ENCODE results near the gene USP12. TPM values are rescaled to one million over a fixed set of nuclear protein-coding genes. Genes with fewer than 3 reads are reported as not detected.

USP12 gene
- total RNA-seq, 1 donor from 2014 or later = 36.7 TPM

DNA sequence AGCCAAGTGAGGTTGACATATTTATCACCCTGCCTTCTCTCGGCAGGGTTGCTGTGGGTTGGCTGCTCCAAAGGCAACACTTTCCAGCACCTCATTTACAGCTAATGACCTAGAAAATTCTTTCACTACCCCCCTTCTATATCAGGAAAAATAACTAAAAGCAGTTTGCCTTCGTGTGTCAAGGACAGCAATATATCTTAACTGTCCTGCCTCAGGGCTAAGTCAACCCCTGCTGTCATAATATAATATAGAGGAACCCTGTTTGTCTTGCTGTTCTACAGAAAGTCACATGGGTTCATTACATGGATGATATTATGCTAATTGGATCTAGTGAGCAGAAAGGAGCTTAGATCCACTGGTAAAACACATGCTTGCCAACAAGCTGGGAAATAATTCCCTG lies 28.1 kb upstream of the USP12 start:
- DNase-seq (no peak), ATAC-seq (no peak)
- H3K36me3 ChIP-seq = no peaks in the 10 kb centered on the region
- no peaks in the 10 kb centered on the region for H3K9me3 ChIP-seq
- no peaks in the 10 kb centered on the region for H3K4me1 ChIP-seq
- H3K27me3 ChIP-seq (ENCODE audit: low read depth) = no peaks in the 10 kb centered on the region
- TF ChIP-seq, protein P1, sequence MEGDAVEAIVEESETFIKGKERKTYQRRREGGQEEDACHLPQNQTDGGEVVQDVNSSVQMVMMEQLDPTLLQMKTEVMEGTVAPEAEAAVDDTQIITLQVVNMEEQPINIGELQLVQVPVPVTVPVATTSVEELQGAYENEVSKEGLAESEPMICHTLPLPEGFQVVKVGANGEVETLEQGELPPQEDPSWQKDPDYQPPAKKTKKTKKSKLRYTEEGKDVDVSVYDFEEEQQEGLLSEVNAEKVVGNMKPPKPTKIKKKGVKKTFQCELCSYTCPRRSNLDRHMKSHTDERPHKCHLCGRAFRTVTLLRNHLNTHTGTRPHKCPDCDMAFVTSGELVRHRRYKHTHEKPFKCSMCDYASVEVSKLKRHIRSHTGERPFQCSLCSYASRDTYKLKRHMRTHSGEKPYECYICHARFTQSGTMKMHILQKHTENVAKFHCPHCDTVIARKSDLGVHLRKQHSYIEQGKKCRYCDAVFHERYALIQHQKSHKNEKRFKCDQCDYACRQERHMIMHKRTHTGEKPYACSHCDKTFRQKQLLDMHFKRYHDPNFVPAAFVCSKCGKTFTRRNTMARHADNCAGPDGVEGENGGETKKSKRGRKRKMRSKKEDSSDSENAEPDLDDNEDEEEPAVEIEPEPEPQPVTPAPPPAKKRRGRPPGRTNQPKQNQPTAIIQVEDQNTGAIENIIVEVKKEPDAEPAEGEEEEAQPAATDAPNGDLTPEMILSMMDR (IDR thresholded peaks at IDR 0.05) = no peak
- H3K4me3 ChIP-seq = no peak overlapping the region
- H3K27ac ChIP-seq = no peak overlapping the region
- intact Hi-C loops (cut with DNase I) = no loop called here

DNA sequence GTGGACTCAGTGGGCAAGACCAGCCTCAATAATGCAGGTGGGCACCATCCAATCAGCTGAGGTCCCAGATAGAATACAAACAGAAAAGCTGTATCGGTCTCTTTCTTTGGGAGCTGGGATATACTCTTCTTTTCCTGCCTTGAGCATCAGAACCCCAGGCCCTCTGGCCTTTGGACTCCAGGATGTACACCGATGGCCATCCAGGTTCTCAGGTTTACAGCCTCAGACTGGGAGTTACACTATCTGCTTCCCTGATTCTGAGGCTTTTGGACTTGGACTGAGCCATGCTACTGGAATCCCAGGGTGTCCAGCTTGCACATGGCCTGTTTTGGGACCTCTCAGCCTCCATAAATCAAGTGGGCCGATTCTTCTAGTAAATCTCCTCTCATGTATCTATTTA lies 27.6 kb upstream of the USP12 start:
- no peaks in the 10 kb centered on the region for H3K36me3 ChIP-seq
- no peak for ATAC-seq
- no peak overlapping the region for H3K4me3 ChIP-seq
- no peak overlapping the region for H3K27ac ChIP-seq
- TF ChIP-seq, protein P1 (IDR thresholded peaks at IDR 0.05) = no peak
- intact Hi-C loops (cut with DNase I) = no loop called here
- DNase-seq = no peak
- no peaks in the 10 kb centered on the region for H3K9me3 ChIP-seq
- no peaks in the 10 kb centered on the region for H3K27me3 ChIP-seq (ENCODE audit: low read depth)
- no peaks in the 10 kb centered on the region for H3K4me1 ChIP-seq

DNA sequence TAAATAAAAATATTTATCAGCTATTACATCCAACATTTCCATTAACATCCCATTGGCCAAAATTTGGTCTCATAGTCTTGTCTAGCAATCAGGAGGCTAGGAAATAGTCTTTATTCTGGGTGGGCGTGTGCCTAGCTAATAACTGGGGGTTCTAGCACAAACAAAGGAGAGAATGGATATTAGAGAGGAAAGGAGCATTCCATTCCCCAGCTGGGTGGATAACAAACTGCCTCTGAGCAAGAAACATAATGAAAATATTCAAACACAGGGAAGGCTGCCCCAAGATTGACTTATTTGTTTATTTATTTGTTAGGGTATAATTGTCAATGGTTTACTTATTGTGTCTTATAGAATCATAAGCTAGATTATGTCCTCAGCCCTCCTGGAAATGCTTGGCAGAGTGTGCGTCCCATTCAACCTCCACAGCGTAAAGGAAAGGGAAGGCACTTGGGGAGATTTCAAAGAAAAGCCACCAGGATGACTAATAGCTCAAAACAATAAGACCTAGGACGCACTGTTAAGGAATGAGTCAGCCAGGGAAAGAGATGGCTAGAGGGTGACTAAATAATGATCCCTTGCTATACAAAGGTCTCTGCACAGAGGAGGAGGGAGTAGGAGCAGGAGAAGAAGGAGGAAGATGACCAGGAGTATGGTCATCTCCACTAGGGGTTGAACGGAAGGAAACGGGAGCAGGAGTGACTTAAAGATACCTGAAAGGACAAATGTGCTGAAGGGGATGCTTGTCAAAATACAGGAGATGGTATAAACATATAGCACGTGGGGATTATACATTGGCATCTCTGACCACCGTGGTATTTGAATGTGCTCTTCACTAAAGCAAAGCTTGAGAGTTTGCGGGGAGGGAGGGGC lies 23.5 kb upstream of the USP12 start:
- ATAC-seq (peak; percentile 33 to 45), DNase-seq (no peak)
- Histone ChIP-seq H3K4me3 (no peak overlapping the region), H3K27ac (no peak overlapping the region), H3K27me3 (ENCODE audit: low read depth) (no peaks in the 10 kb centered on the region), H3K36me3 (no peaks in the 10 kb centered on the region), H3K9me3 (no peaks in the 10 kb centered on the region), H3K4me1 (no peaks in the 10 kb centered on the region)
- intact Hi-C loops (cut with DNase I) = no loop called here
- TF ChIP-seq, protein P1 (IDR thresholded peaks at IDR 0.05) = no peak

DNA sequence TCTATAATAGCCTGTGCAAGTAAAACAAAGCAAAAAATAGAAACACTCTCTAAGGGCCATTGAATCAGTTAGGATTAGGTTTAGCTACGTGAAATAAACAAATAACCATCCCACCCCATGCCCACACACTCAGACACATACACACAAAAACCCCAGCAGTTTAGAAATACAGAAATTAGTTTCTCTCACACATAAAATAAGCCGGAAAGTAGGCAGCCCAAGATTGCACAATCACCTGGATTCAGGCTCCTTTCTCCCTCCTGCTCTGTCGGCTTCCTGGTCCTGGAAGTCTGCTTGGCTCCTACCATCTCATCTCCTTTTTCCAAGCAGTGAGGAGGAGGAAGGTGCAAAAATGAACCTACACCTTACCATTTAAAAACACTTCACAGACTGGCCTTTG lies 22.6 kb upstream of the USP12 start:
- Histone ChIP-seq H3K27me3 (ENCODE audit: low read depth) (no peaks in the 10 kb centered on the region), H3K4me1 (no peaks in the 10 kb centered on the region), H3K36me3 (no peaks in the 10 kb centered on the region), H3K4me3 (no peak overlapping the region), H3K9me3 (no peaks in the 10 kb centered on the region), H3K27ac (no peak overlapping the region)
- no peak for ATAC-seq
- TF ChIP-seq, protein P1 (IDR thresholded peaks at IDR 0.05) = no peak
- intact Hi-C loops (cut with DNase I) = no loop called here
- DNase-seq = no peak

DNA sequence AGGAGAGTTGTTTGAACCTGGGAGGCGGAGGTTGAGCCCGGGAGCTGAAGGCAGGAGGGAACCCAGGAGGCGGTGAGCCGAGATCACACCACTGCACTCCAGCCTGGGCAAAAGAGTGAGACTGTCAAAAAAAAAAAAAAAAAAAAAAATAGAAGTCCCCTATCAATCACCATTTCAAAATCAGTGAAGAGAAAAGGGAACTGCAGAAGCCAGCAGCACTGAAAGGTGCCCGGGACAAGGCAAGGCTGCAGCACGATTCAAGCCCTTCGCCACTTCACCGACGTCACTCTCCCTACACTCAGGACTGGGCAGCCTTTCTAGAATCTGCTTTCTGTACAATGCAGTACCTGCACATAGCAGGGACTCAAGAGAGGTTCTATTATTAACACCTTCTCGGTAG lies 21.9 kb upstream of the USP12 start:
- Histone ChIP-seq H3K36me3 (no peaks in the 10 kb centered on the region), H3K4me1 (no peaks in the 10 kb centered on the region), H3K27me3 (ENCODE audit: low read depth) (no peaks in the 10 kb centered on the region), H3K4me3 (no peak overlapping the region), H3K9me3 (no peaks in the 10 kb centered on the region), H3K27ac (no peak overlapping the region)
- no peak for DNase-seq
- ATAC-seq = no peak
- intact Hi-C loops (cut with DNase I) = no loop called here
- TF ChIP-seq, protein P1 (IDR thresholded peaks at IDR 0.05) = no peak
